ENCODE measurements around the gene FAM237B. TPM values are rescaled to one million over a fixed set of nuclear protein-coding genes. Genes with fewer than 3 reads are reported as not detected.

FAM237B gene
- total RNA-seq, 4 donors from 2014 or later = not detected

DNA sequence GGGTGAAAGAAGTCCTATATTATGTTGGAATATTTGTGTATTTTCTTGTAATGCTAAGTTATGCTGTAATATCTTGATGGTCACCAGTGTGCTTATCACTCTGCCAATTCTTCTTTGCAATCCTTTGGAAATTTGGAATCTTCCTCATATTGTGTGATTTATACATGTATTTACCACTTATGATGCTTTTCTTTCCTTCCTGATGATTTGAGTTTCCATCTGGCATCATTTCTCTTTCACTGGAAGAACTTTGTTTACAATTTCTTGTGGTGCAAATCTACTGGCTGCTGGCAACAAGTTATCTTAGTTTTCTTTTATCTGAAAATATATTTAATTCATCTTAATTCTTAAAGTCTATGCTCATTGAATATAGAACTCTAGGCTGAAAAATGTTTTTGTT is 46.9 kb downstream of the FAM237B start:
- H3K27ac ChIP-seq = no peak overlapping the region
- no peaks in the 10 kb centered on the region for H3K4me1 ChIP-seq
- no peaks in the 10 kb centered on the region for H3K36me3 ChIP-seq
- ATAC-seq (no peak), DNase-seq (no peak)
- in situ Hi-C loops (cut with MboI; ENCODE audit: low sequenced_read_pairs in 4 of 4) (loop anchor here in 1 of 4 donors (25.0 kb wide), 1 partner anchor 112 kb away; the partner anchor contains the start of gene STEAP1), intact Hi-C loops (cut with DNase I; ENCODE audit: low total_unique reads) (no loop called here)
- no peaks in the 10 kb centered on the region for H3K9me3 ChIP-seq
- no peaks in the 10 kb centered on the region for H3K27me3 ChIP-seq
- TF ChIP-seq, protein P1, sequence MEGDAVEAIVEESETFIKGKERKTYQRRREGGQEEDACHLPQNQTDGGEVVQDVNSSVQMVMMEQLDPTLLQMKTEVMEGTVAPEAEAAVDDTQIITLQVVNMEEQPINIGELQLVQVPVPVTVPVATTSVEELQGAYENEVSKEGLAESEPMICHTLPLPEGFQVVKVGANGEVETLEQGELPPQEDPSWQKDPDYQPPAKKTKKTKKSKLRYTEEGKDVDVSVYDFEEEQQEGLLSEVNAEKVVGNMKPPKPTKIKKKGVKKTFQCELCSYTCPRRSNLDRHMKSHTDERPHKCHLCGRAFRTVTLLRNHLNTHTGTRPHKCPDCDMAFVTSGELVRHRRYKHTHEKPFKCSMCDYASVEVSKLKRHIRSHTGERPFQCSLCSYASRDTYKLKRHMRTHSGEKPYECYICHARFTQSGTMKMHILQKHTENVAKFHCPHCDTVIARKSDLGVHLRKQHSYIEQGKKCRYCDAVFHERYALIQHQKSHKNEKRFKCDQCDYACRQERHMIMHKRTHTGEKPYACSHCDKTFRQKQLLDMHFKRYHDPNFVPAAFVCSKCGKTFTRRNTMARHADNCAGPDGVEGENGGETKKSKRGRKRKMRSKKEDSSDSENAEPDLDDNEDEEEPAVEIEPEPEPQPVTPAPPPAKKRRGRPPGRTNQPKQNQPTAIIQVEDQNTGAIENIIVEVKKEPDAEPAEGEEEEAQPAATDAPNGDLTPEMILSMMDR (IDR thresholded peaks at IDR 0.05 in 4 of 5, conservative IDR thresholded peaks at IDR 0.05 in 1 of 5) = no peak
- no peak for TF ChIP-seq POLR2A (IDR thresholded peaks at IDR 0.05)
- H3K4me3 ChIP-seq = no peak overlapping the region

- no peaks in the 10 kb centered on the region for H3K4me1 ChIP-seq
- no peak overlapping the region for H3K4me3 ChIP-seq
- H3K27ac ChIP-seq = no peak overlapping the region
- no peak for ATAC-seq
- H3K27me3 ChIP-seq = no peaks in the 10 kb centered on the region
- intact Hi-C loops (cut with DNase I; ENCODE audit: low total_unique reads) (no loop called here), in situ Hi-C loops (cut with MboI; ENCODE audit: low sequenced_read_pairs in 4 of 4) (loop anchor here in 1 of 4 donors (25.0 kb wide), 1 partner anchor 110 kb away; the partner anchor contains the start of gene STEAP1)
- H3K36me3 ChIP-seq = no peaks in the 10 kb centered on the region
- no peak for DNase-seq
- TF ChIP-seq POLR2A (IDR thresholded peaks at IDR 0.05) = no peak
- TF ChIP-seq, protein P1 (IDR thresholded peaks at IDR 0.05 in 4 of 5, conservative IDR thresholded peaks at IDR 0.05 in 1 of 5) = no peak
- no peaks in the 10 kb centered on the region for H3K9me3 ChIP-seq
Measured at GRCh38 chr7:90272242-90272641, 48.9 kb downstream of the FAM237B start.

- in situ Hi-C loops (cut with MboI; ENCODE audit: low sequenced_read_pairs in 4 of 4) (loop anchor here in 1 of 4 donors (25.0 kb wide), 1 partner anchor 109 kb away; the partner anchor contains the start of gene STEAP1), intact Hi-C loops (cut with DNase I; ENCODE audit: low total_unique reads) (no loop called here)
- DNase-seq (no peak), ATAC-seq (no peak)
- Histone ChIP-seq H3K4me1 (no peaks in the 10 kb centered on the region), H3K27me3 (no peaks in the 10 kb centered on the region), H3K4me3 (no peak overlapping the region), H3K27ac (no peak overlapping the region), H3K36me3 (no peaks in the 10 kb centered on the region), H3K9me3 (no peaks in the 10 kb centered on the region)
- TF ChIP-seq, protein P1 (IDR thresholded peaks at IDR 0.05 in 4 of 5, conservative IDR thresholded peaks at IDR 0.05 in 1 of 5) = no peak
- no peak for TF ChIP-seq POLR2A (IDR thresholded peaks at IDR 0.05)
Measured at GRCh38 chr7:90271753-90272152, 49.4 kb downstream of the FAM237B start.

DNA sequence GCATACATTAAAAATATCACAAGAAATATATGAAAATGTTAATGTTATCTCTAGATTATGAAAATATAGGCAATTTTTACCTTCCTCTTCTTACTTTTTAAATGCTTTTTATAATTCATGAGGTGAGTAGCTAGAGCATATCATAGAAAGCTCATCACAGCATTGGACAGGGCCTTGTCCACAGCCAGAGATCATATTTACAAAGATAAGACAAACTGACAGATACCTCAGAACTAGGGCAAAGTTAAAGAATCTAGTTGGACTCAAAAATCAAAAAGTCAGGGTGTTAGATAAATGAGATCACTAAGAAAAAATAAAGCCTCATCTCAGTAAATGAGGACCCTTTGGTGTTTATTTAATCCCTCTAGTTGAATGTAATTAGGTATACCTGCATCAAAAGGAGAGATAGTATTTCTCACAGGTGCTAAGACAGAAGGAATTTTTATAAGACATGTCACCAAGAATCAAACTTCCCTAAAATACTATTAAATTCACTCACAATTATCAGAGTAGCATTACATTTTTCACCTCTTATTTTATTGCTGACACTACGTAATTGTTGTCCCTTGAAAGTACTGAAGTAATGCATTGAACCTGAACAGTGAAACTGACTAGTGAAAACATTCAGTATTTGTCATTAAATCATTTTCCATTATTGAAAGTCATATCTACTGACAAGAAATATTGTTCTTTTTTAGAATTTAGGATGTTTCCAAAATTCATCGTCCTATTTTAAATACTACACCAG is 50.5 kb downstream of the FAM237B start:
- intact Hi-C loops (cut with DNase I; ENCODE audit: low total_unique reads) (no loop called here), in situ Hi-C loops (cut with MboI; ENCODE audit: low sequenced_read_pairs in 4 of 4) (loop anchor here in 1 of 4 donors (25.0 kb wide), 1 partner anchor 108 kb away; the partner anchor contains the start of gene STEAP1)
- no peaks in the 10 kb centered on the region for H3K27me3 ChIP-seq
- ATAC-seq (no peak), DNase-seq (no peak)
- no peaks in the 10 kb centered on the region for H3K4me1 ChIP-seq
- TF ChIP-seq POLR2A (IDR thresholded peaks at IDR 0.05) = no peak
- TF ChIP-seq, protein P1 (IDR thresholded peaks at IDR 0.05 in 4 of 5, conservative IDR thresholded peaks at IDR 0.05 in 1 of 5) = no peak
- H3K4me3 ChIP-seq = no peak overlapping the region
- H3K36me3 ChIP-seq = no peaks in the 10 kb centered on the region
- H3K9me3 ChIP-seq = no peaks in the 10 kb centered on the region
- no peak overlapping the region for H3K27ac ChIP-seq

All from gastrocnemius medialis (tissue), 4 donors.